HG03439 (cell line): ENCODE data around the gene DAAM2.

ENCODE experiments used
- ATAC-seq: cut with Tn5 transposase; IDR thresholded peaks from one replicate; pipeline ENCODE4 v1.9.1; 2021; ENCODE audit warnings: mild to moderate bottlenecking, moderate library complexity; ENCODE audit not compliant: unreplicated experiment

The DAAM2 gene

GRCh38 chr6:39881851-39882530 is 89.8 kb downstream of the DAAM2 start:
- ATAC-seq, result no peak

- no peak for ATAC-seq
Measured at GRCh38 chr6:39882531-39882899, 90.3 kb downstream of the DAAM2 start.

GRCh38 chr6:39884696-39885095 is 92.5 kb downstream of the DAAM2 start:
- no peak for ATAC-seq

DNA sequence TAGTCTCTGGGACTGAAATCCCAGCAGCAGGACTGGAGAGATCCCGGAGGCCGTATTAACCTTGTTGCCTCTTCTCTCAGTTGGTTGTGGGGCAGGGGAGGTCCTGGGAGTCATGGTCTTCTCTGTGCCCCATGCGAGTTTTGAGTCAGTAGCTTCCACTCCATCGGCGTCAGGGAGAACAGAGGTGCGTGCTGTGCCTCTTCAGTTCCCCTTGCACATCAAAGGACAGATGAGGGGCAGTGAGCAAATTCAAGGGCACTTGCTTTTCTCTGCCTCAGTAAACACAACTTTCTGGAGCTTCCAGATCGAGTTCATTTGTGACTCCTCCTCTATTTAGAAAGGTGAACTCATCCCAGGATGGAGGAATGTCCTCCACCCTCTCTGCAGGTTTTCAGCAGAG is 93.5 kb downstream of the DAAM2 start:
- no peak for ATAC-seq

DNA sequence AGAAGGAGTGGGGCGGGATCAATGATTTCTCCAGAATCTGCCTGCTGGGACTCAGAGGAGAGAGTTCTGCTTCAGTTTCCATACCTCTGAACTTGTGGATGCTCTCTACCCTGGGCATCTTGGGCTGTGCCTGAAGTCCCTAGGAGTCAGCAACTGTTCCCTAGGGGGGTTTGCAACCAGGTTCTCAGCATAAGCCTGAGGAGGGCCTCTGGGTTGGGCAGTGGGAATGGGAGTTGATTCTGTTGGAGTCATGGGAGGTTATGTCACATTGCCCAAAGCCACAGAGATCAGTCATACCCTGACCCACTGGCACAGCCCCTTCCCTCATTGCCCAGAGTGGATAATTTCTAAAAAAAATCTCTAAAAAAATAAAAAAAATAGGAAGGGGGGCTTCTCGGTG is 94.7 kb downstream of the DAAM2 start:
- no peak for ATAC-seq

GRCh38 chr6:39887692-39888450 is 95.7 kb downstream of the DAAM2 start:
- ATAC-seq, result no peak

- ATAC-seq, result no peak
Measured at GRCh38 chr6:39889229-39889628, 97.1 kb downstream of the DAAM2 start.

DNA sequence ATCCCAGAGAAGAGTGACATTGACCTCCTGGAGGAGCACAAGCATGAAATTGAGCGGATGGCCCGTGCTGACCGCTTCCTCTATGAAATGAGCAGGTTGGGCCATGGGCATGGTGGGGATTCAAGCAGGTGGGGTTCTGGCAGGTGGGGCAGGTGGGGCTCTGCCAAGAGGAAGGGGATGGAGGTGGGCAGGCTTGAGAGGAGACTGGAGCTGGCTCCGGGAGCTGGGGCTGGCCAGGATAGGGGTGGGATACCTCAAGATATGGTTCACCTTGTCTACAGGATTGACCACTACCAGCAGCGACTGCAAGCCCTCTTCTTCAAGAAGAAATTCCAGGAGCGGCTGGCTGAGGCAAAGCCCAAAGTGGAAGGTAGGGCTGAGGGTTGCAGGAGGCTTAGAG is 99.2 kb downstream of the DAAM2 start:
- ATAC-seq, result no peak

GRCh38 chr6:39891976-39892375 is 99.8 kb downstream of the DAAM2 start:
- no peak for ATAC-seq

DNA sequence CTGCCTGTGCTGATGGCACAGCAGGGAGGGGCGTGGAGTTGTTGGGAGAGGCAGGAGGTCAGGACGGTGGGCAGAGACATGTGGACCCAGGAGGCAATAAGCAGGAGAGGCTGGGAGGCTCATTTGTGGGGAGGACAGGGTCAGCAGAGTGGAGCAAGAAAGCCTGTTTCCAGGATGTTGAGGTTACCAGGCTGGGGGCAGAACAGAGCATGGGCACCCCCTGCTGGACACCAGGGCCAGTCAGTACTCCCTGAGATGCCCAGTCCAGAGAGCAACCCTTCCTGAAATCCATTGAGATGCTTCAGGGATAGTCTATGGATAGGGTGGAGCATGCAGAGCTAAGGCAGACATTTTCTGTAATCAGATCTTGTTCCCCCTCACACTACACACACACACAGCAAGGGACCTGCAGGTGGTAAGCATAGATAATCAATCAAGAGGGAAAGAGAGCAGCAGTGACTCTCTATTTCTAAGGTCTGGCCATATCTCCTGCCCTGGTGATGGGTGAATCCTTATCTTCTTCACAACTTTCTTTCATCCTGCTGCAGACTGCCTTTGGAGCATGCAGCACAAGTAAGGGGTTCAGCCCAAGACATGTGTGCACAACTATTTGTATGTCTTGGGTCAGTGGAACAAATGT is 100.4 kb downstream of the DAAM2 start:
- no peak for ATAC-seq

- ATAC-seq, result no peak
Measured at GRCh38 chr6:39893286-39893685, 101.1 kb downstream of the DAAM2 start.

GRCh38 chr6:39896701-39897100 is 104.5 kb downstream of the DAAM2 start:
- ATAC-seq, result no peak

DNA sequence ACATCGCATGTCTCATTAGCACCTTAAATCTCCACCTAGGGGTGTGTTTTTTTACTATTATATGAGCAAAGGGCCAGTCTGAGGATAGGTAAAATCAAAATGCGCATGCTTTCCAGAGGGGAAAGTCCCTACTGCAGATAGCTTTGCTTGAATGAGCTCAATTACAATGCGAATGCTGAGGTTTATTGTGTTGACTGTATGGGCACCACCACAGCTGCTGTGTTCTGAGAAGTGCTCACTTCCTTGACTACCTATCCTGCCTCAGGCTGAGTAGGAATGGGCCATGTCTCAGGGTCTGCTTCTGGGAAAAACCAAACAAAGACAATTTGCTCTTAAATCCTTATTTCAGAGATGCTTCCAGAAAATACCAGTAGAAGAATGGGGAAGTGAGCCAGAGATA is 105.5 kb downstream of the DAAM2 start:
- no peak for ATAC-seq

GRCh38 chr6:39898625-39899024 is 106.4 kb downstream of the DAAM2 start:
- ATAC-seq, result no peak

DNA sequence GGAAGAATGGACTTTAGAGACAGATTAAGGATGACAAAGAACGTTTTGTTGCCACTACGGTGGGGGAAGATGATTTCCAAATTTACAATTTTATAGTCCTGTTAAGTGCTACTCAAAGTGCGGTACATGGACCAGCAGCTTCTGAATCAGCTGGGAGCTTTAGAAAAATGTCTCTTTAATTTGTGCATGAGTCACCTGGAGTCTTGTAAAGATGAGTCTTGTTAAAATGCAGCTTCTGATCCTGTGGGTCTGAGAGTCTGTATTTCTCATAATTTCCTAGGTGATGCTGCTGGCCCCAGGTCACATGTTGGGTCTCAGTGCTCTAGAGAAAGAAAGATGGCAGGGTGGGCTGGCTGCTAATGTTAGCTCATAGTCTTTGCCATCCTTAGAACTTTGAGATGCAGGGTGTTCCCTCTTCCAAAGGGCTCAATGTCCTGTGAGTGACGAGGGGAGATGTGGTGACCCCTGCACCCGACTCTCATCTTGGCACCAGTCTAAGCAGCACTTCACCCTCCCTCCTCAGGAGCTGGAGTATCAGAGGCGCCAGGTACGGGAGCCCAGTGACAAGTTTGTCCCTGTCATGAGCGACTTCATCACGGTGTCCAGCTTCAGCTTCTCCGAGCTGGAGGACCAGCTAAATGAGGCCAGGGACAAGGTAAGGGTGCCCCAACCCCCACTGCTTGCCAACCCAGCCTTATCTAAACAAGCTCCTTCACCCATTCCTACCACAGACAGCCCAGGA is 107.5 kb downstream of the DAAM2 start:
- ATAC-seq, result no peak

GRCh38 chr6:39901116-39901655 is 109.0 kb downstream of the DAAM2 start:
- no peak for ATAC-seq

GRCh38 chr6:39901670-39902069 is 109.5 kb downstream of the DAAM2 start:
- no peak for ATAC-seq

DNA sequence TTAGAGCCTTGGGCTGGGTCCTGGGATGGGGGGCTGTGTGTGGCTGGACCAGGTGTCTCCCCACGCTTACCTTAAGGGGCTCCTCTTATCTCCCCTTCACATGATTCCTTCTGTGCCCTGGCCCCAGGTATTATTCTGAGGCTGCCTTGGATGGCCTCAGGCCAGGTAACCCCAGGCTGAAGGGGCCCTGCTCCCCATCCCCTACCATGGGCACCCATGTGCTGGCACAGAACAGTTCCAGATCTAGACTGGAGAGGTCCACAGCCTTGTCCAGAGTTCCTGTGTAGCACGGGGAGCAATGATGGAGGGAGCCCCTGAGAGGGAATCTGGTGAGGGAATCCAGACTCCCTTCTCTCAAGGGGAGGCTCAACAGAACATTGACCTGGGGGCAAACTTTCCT is 110.0 kb downstream of the DAAM2 start:
- no peak for ATAC-seq

DNA sequence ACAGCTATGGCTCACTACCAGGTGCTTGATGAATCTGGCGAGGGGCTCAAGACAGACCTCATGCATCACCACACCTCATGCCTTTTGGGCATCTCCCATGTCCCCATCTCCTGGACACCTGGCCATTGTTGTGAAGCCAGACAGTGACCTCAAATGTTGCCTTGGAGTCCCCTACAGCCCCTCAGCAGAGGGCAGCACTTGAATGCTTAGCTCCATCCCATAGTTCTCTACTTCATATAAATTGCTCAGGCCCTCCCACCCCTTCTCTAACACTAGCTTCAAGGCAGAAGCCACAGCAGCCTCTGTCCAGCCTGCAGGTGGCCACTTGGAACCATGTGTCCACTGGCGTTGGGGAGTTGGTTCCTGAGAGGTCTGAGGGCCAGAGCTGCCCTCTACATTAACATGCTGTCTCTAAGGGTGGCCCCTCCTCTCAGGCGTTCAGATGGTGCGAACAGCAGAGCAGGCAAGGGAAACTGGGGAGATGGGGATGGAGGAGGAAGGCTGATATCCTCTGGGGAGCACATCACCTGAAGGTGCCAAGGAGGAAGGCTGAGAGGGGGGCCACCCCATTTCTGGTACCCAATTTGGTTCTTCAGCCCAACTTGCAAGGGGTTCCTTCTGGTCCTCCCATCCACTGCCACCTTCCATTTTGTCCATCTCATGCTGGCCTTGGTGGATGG is 110.8 kb downstream of the DAAM2 start:
- ATAC-seq, result no peak

GRCh38 chr6:39903656-39904055 is 111.5 kb downstream of the DAAM2 start:
- ATAC-seq, result no peak
